Ishikawa (cell line): Measurements from ENCODE around the gene ATP6V0E2.

Experiments used
- CEBPB ChIP-seq: IDR thresholded peaks from 2 replicates; pipeline ENCODE4 v1.6.1; 2012
- CREB1 ChIP-seq: IDR thresholded peaks from 2 replicates; pipeline ENCODE4 v1.6.1; 2012; ENCODE audit warnings: low read depth
- EGR1 ChIP-seq: IDR thresholded peaks from 2 replicates; pipeline ENCODE4 v1.6.1; 2012
- EP300 ChIP-seq: IDR thresholded peaks from 2 replicates; pipeline ENCODE4 v1.6.1; 2012; ENCODE audit warnings: borderline replicate concordance
- FOXM1 ChIP-seq: IDR thresholded peaks from 2 replicates; pipeline ENCODE4 v1.6.1; 2012; ENCODE audit warnings: low read depth, borderline replicate concordance
- MAX ChIP-seq: IDR thresholded peaks from 2 replicates; pipeline ENCODE4 v1.6.1; 2012
- REST ChIP-seq: IDR thresholded peaks from 2 replicates; pipeline ENCODE4 v1.6.1; 2012; ENCODE audit warnings: low read depth, mild to moderate bottlenecking
- TAF1 ChIP-seq: IDR thresholded peaks from 2 replicates; pipeline ENCODE4 v1.6.1; 2012; ENCODE audit warnings: low read depth, mild to moderate bottlenecking
- TCF12 ChIP-seq: IDR thresholded peaks from 2 replicates; pipeline ENCODE4 v1.6.1; 2012; ENCODE audit warnings: low read depth
- USF1 ChIP-seq: IDR thresholded peaks from 2 replicates; pipeline ENCODE4 v1.6.1; 2012
- YY1 ChIP-seq: IDR thresholded peaks from 2 replicates; pipeline ENCODE4 v1.6.1; 2012; ENCODE audit warnings: low read depth
- ZBTB7A ChIP-seq: IDR thresholded peaks from 2 replicates; pipeline ENCODE4 v1.6.1; 2012; ENCODE audit warnings: low read depth

- TF ChIP-seq EGR1 (no peak), FOXM1 (no peak), TAF1 (no peak), USF1 (no peak), CREB1 (no peak), YY1 (no peak), EP300 (no peak), REST (no peak), MAX (no peak), CEBPB (no peak), TCF12 (no peak), ZBTB7A (no peak)
These were observed 30.2 kb upstream of the ATP6V0E2 start for GRCh38 chr7:149843566-149843965.
